ENCODE results near the gene YY1AP1. TPM values are rescaled to one million over a fixed set of nuclear protein-coding genes. Genes with fewer than 3 reads are reported as not detected.
"Not testable (repeated sequence)": the region's sequence is repeated elsewhere in the genome, so short reads cannot be mapped to it uniquely, and the experiment has no call there.

YY1AP1 gene
- total RNA-seq (2014; rRNA removed) = 31.0 and 35.4 TPM in 2 replicates
- polyA plus RNA-seq (2012) = 28.9 TPM

GRCh38 chr1:155688324-155689080, at the start of gene YY1AP1:
YY1AP1 (minus strand) TSS chr1:155688774; CDS start chr1:155680436, 8,338 bp downstream.
- peak; percentile 86 for DNase-seq (ENCODE audit: low read depth)

- DNase-seq (ENCODE audit: low read depth) = peak; percentile 74
These were observed 40.7 kb upstream of the YY1AP1 start for GRCh38 chr1:155729031-155729898.

GRCh38 chr1:155725142-155725541, 36.6 kb upstream of the YY1AP1 start:
- no peak for DNase-seq (ENCODE audit: low read depth)

- DNase-seq (ENCODE audit: low read depth) = no peak
These were observed 31.1 kb upstream of the YY1AP1 start for GRCh38 chr1:155719703-155720102.

- not testable (repeated sequence) for DNase-seq (ENCODE audit: low read depth)
These were observed 30.0 kb upstream of the YY1AP1 start for GRCh38 chr1:155718524-155719115.

- DNase-seq (ENCODE audit: low read depth) = no peak
These were observed 28.5 kb upstream of the YY1AP1 start for GRCh38 chr1:155717041-155717440.

- no peak for DNase-seq (ENCODE audit: low read depth)
These were observed 27.2 kb upstream of the YY1AP1 start for GRCh38 chr1:155715777-155716176.

GRCh38 chr1:155715056-155715455, 26.5 kb upstream of the YY1AP1 start:
- not testable (repeated sequence) for DNase-seq (ENCODE audit: low read depth)

- DNase-seq (ENCODE audit: low read depth) = no peak
These were observed 24.5 kb upstream of the YY1AP1 start for GRCh38 chr1:155713075-155713474.

GRCh38 chr1:155712636-155713035, 24.1 kb upstream of the YY1AP1 start:
- peak; percentile 3 for DNase-seq (ENCODE audit: low read depth)

GRCh38 chr1:155711457-155711856, 22.9 kb upstream of the YY1AP1 start:
- DNase-seq (ENCODE audit: low read depth) = not testable (repeated sequence)

- DNase-seq (ENCODE audit: low read depth) = no peak
These were observed 20.8 kb upstream of the YY1AP1 start for GRCh38 chr1:155709391-155709790.

- DNase-seq (ENCODE audit: low read depth) = peak; percentile 42
These were observed 17.6 kb upstream of the YY1AP1 start for GRCh38 chr1:155706139-155706538.

GRCh38 chr1:155704414-155704813, 15.8 kb upstream of the YY1AP1 start:
- DNase-seq (ENCODE audit: low read depth) = not testable (repeated sequence)

GRCh38 chr1:155703216-155703615, 14.6 kb upstream of the YY1AP1 start:
- no peak for DNase-seq (ENCODE audit: low read depth)

GRCh38 chr1:155701675-155702074, 13.1 kb upstream of the YY1AP1 start:
- DNase-seq (ENCODE audit: low read depth) = not testable (repeated sequence)

GRCh38 chr1:155699062-155699461, 10.5 kb upstream of the YY1AP1 start:
- DNase-seq (ENCODE audit: low read depth) = not testable (repeated sequence)

- peak; percentile 12 for DNase-seq (ENCODE audit: low read depth)
These were observed 9.9 kb upstream of the YY1AP1 start for GRCh38 chr1:155698382-155699038.

- not testable (repeated sequence) for DNase-seq (ENCODE audit: low read depth)
These were observed 9.0 kb upstream of the YY1AP1 start for GRCh38 chr1:155697616-155698015.

GRCh38 chr1:155697046-155697445, 8.5 kb upstream of the YY1AP1 start:
- no peak for DNase-seq (ENCODE audit: low read depth)

- DNase-seq (ENCODE audit: low read depth) = no peak
These were observed 8.0 kb upstream of the YY1AP1 start for GRCh38 chr1:155696524-155696923.
